ENCODE data around the gene ACAT2.
"Not testable (repeated sequence)": the region's sequence is repeated elsewhere in the genome, so short reads cannot be mapped to it uniquely, and the experiment has no call there.

ACAT2 gene

GRCh38 chr6:159761873-159762680, at the start of gene ACAT2:
ACAT2 (plus strand) TSS chr6:159762045; CDS start chr6:159762088, 43 bp downstream.
- peak; percentile 89 for DNase-seq

- DNase-seq: not testable (repeated sequence)
These were observed 49.5 kb upstream of the ACAT2 start for GRCh38 chr6:159712389-159712788.

- DNase-seq: no peak
These were observed 47.9 kb upstream of the ACAT2 start for GRCh38 chr6:159713984-159714383.

- no peak for DNase-seq
These were observed 47.4 kb upstream of the ACAT2 start for GRCh38 chr6:159714404-159714803.

- DNase-seq: no peak
These were observed 46.7 kb upstream of the ACAT2 start for GRCh38 chr6:159715166-159715565.

- DNase-seq: no peak
These were observed 46.2 kb upstream of the ACAT2 start for GRCh38 chr6:159715605-159716004.

- no peak for DNase-seq
These were observed 45.4 kb upstream of the ACAT2 start for GRCh38 chr6:159716247-159717096.

- DNase-seq: no peak
These were observed 43.2 kb upstream of the ACAT2 start for GRCh38 chr6:159718634-159719033.

GRCh38 chr6:159719287-159719686, 42.6 kb upstream of the ACAT2 start:
- no peak for DNase-seq

- DNase-seq: no peak
These were observed 41.1 kb upstream of the ACAT2 start for GRCh38 chr6:159720708-159721107.

- DNase-seq: not testable (repeated sequence)
These were observed 39.9 kb upstream of the ACAT2 start for GRCh38 chr6:159721981-159722380.

- DNase-seq: no peak
These were observed 39.2 kb upstream of the ACAT2 start for GRCh38 chr6:159722655-159723054.

GRCh38 chr6:159723259-159723658, 38.6 kb upstream of the ACAT2 start:
- no peak for DNase-seq

- no peak for DNase-seq
These were observed 37.1 kb upstream of the ACAT2 start for GRCh38 chr6:159724778-159725177.

GRCh38 chr6:159725208-159725607, 36.6 kb upstream of the ACAT2 start:
- DNase-seq: not testable (repeated sequence)

- no peak for DNase-seq
These were observed 35.5 kb upstream of the ACAT2 start for GRCh38 chr6:159726255-159726917.

GRCh38 chr6:159726918-159727716, 34.7 kb upstream of the ACAT2 start, which contains the start of gene WTAP:
WTAP (plus strand) TSS chr6:159727506; CDS start chr6:159736266, 8,760 bp downstream.
- peak; percentile 97 for DNase-seq

GRCh38 chr6:159727717-159728445, 34.0 kb upstream of the ACAT2 start:
- no peak for DNase-seq

- DNase-seq: no peak
These were observed 33.3 kb upstream of the ACAT2 start for GRCh38 chr6:159728531-159728964.

- DNase-seq: no peak
These were observed 32.1 kb upstream of the ACAT2 start for GRCh38 chr6:159729598-159730331.

GRCh38 chr6:159730332-159730676, 31.5 kb upstream of the ACAT2 start:
- DNase-seq: no peak

Data from stimulated activated CD4-positive, alpha-beta T cell treated with anti-CD3 and anti-CD28 coated beads, Interleukin-4, amount 100 ng/mL, for 1 hour (primary cell).